ENCODE data around the gene UTP4.

GRCh38 chr16:69131167-69131838, 1.1 kb upstream of the UTP4 start:
- TF ChIP-seq CTCF (IDR thresholded peaks at IDR 0.05; ENCODE audit: low read depth, low read length) (no peak), EZH2phosphoT487 (IDR thresholded peaks at IDR 0.05; ENCODE audit: low read depth) (no peak)
